GM18520 (cell line): ENCODE results near the gene DHX15.
"Not testable (repeated sequence)": the region's sequence is repeated elsewhere in the genome, so short reads cannot be mapped to it uniquely, and the experiment has no call there.

ENCODE experiments used
- ATAC-seq: cut with Tn5 transposase; IDR thresholded peaks from one replicate; pipeline ENCODE4 v1.9.1; 2021; ENCODE audit not compliant: unreplicated experiment

The DHX15 gene

DNA sequence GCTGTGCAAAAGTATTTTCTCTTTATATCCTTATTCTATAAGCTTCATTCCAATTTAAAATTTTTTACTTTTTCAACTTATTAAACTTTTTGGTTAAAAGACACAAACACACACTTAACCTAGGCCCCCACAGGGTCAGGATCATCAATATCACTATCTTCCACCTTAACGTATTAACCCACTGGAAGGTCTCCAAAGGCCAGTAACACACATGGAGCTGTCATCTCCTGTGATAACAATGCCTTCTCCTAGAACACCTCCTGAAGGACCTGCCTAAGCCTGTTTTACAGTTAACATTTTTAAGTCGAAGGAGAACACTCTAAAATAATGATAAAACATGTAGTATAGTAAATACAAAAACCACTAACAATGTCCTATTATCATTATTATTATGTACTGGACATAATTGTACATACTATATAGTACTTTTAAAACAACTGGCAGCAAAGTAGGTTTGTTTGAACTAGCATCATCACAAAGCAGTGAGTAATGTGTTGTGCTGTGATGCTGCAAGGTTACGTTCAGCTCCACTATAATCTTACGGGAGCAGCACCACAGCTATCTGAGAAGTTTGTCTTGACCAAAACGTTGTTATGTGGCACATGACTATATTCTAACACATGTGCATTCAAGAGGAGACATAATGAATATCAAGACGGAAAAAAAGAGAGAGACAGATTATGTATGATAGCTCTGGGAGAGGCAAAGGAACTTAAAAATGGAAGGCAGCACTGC, 33.7 kb downstream of the DHX15 start:
- ATAC-seq, result no peak

- ATAC-seq, result no peak
Measured at GRCh38 chr4:24547979-24548378, 36.4 kb downstream of the DHX15 start.

GRCh38 chr4:24544208-24544988, 40.0 kb downstream of the DHX15 start:
- ATAC-seq, result no peak

GRCh38 chr4:24537025-24537424, 47.3 kb downstream of the DHX15 start:
- ATAC-seq, result no peak

DNA sequence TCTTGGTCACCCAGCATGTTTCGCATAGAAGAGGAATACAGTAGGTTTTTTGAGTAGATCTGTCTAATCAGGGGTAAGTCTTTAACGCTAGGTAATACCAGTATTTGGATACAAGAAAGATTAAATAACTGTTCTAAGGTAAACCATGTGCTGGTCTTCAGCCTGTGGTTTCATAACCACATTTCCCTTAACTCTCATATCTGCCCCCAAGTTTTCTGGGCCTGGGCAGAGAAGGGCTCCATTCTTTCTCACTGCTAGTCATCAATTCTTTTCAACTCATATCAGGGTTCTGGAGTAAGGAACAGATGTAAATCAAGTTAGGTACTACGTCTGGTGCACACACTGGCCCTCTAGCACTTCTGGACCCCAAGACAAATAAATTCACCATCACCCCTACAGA, 49.0 kb downstream of the DHX15 start:
- no peak for ATAC-seq

GRCh38 chr4:24533364-24533763, 51.0 kb downstream of the DHX15 start:
- ATAC-seq, result no peak

- peak; percentile 85 for ATAC-seq
Measured at GRCh38 chr4:24529555-24529954, 54.8 kb downstream of the DHX15 start.

DNA sequence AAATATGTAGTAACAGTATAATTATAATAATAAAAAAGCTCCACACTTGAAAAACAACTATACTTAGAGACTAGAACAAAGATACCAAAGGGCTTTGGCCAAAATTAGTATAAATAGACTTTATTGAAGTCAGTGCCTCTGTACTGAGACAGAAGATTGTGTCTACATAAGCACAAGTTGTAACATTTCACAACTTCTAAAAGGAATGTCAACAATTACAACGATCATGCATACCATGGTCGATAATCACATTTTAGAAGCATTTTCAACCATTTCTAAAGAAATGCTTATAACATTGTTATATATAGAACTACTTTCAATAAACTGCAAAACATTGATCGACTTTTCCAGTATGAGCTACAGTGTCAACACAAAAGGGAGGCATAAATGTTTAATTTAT, 57.0 kb downstream of the DHX15 start:
- ATAC-seq, result no peak

GRCh38 chr4:24521544-24521943, 62.8 kb downstream of the DHX15 start:
- ATAC-seq, result no peak

GRCh38 chr4:24519649-24520048, 64.7 kb downstream of the DHX15 start:
- ATAC-seq, result no peak

DNA sequence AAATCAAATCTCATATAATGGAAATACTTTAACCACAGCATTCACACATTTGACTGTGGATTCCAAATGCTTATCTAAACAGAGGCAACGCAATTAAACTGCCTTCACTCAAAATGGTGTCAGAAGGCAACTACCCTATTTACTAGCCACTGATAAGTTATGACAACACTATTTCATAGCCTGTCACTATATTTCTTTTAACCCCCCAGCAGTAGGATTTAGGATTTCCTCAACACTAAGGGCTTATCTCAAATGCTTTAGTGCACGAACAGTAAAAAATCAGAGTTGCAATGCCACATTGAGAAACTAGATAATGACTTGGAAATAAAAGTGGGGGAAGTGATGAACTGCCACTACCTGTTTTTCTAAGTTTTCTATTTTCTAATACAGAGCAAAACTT, 66.7 kb downstream of the DHX15 start:
- no peak for ATAC-seq

GRCh38 chr4:24516926-24517325, 67.4 kb downstream of the DHX15 start:
- no peak for ATAC-seq

GRCh38 chr4:24515698-24516097, 68.7 kb downstream of the DHX15 start:
- ATAC-seq, result no peak

DNA sequence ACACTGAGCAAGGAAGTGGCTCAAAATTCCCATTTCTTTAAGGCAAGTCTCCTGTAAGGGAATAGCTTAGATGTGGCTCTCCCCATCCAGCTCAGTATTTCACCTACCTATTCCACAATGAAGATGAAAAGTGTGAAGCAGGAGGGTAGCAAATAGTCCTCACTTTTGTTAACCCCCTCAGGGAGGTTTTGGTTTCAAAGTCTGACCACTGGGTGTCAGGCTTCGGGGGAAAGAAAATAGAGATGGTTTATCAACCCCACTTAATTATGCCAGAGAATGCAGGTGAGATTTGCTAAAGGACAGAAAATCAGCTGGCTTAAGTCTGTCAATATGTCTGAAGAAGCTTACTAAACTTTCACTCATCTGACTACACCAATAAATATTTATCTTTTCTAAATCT, 69.5 kb downstream of the DHX15 start:
- no peak for ATAC-seq

GRCh38 chr4:24513718-24514117, 70.6 kb downstream of the DHX15 start:
- ATAC-seq, result no peak

- no peak for ATAC-seq
Measured at GRCh38 chr4:24511371-24512063, 72.8 kb downstream of the DHX15 start.

DNA sequence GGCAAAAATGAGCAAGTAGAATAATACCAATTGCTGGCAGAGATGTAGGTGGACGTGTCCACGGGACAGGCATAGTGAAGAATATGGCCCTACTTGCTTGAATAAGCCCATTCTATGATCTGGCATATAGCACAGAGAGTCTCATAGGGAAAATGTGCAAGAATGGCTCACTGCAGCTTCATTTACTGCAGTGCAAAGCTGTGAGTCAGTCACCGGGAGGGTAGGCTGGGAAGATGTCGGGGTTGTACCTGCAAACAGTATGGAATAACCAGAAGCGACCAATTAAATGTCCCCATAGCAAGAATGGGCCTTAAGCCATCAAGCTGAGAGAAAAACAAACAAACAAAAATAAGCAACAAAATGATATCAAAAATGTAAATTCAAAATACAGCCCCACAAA, 74.3 kb downstream of the DHX15 start:
- ATAC-seq, result no peak

DNA sequence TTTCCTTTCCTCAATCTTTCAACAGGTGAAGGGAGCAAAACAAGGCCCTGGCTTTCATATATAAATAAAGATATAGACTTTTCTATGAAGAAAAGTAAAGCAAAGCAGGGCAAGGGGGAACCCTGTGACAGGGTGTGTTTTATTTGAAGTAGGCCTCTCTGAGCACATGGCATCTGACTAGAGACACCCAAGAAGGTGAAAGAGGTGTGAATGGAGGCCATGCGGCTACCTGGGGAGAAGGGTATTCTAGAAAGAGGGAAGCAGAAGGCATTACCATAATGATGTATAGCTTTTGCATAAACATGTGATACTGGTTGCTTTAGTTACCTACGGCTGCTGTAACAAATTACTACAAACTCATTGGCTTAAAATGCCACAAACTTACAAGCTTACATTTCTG, 75.8 kb downstream of the DHX15 start:
- no peak for ATAC-seq

DNA sequence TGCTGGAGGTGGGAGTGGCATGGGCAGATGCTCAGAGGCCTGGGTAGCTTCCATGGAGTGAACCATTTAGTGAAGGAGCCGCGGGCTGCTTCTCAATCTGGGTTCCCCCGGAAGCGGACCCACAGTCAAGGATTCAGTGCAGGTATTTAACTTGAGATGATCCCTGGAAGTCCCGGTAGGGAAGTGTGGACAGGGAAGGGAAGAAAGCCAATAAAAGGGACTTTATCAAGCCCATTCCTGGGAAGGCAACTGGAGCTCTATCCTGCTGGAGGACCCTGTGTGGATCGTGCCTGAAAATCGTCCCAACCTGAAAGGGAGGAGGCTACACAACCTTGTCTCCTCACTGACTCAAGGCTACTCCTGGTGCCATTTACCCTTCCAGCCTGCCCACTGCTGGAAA, 76.9 kb downstream of the DHX15 start:
- no peak for ATAC-seq

DNA sequence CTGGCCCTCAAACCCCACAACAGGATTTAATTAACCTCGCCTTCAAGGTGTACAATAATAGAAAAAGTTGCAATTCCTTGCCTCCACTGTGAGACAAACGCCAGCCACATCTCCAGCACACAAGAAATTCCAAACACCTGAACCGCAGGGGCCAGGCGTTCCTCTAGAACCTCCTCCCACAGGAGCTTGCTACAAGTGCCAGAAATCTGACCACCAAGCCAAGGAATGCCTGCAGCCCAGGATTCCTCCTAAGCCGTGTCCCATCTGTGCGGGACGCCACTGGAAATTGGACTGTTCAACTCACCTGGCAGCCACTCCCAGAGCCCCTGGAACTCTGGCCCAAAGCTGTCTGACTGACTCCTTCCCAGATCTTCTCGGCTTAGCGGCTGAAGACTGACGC, 81.3 kb downstream of the DHX15 start:
- not testable (repeated sequence) for ATAC-seq

DNA sequence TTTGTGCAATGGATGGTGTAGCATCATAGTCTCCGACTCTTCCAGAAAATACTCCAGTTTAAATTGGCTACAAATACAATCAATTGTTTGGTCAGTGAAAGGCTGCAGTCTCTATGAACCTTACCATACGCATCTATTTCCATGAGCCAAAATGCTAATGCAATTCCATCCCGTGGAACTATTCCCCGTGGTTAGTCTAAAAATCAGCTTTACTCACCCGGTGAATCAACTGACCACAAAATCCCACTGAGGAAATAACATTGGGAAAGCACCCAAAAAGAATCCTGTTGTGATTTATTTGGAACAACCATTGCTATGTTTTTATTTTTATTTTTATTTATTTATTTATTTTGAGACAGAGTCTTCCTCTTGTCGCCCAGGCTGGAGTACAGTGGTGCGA, 87.1 kb downstream of the DHX15 start:
- no peak for ATAC-seq

DNA sequence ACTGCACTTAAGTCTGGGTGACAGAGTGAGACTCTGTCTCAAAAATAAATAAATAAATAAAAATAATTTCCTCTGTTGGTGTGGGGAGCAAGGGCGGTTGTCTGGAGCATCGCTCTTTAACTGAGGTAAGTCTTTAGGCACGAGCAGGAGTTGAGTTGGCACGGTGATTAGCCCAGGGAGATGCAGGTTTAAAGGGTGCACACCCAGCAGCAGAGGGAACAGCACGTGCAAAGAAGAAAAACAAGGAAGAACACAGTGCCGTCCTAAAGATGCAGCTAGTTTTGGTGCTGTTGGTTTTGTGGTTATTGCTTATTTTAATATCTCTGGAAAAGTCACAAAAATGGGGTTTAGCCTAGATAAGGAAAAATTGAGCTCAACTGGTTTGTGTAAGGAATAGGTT, 87.8 kb downstream of the DHX15 start:
- no peak for ATAC-seq
